ENCODE measurements around the gene DGKQ.

Gene DGKQ, protein sequence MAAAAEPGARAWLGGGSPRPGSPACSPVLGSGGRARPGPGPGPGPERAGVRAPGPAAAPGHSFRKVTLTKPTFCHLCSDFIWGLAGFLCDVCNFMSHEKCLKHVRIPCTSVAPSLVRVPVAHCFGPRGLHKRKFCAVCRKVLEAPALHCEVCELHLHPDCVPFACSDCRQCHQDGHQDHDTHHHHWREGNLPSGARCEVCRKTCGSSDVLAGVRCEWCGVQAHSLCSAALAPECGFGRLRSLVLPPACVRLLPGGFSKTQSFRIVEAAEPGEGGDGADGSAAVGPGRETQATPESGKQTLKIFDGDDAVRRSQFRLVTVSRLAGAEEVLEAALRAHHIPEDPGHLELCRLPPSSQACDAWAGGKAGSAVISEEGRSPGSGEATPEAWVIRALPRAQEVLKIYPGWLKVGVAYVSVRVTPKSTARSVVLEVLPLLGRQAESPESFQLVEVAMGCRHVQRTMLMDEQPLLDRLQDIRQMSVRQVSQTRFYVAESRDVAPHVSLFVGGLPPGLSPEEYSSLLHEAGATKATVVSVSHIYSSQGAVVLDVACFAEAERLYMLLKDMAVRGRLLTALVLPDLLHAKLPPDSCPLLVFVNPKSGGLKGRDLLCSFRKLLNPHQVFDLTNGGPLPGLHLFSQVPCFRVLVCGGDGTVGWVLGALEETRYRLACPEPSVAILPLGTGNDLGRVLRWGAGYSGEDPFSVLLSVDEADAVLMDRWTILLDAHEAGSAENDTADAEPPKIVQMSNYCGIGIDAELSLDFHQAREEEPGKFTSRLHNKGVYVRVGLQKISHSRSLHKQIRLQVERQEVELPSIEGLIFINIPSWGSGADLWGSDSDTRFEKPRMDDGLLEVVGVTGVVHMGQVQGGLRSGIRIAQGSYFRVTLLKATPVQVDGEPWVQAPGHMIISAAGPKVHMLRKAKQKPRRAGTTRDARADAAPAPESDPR

GRCh38 chr4:973431-974397 lies at the start of gene DGKQ:
DGKQ (minus strand) TSS chr4:973569; CDS start chr4:973482, 87 bp downstream.
- peak; percentile 20 for DNase-seq

GRCh38 chr4:1022739-1023066 lies 49.3 kb upstream of the DGKQ start:
- DNase-seq: no peak

DNA sequence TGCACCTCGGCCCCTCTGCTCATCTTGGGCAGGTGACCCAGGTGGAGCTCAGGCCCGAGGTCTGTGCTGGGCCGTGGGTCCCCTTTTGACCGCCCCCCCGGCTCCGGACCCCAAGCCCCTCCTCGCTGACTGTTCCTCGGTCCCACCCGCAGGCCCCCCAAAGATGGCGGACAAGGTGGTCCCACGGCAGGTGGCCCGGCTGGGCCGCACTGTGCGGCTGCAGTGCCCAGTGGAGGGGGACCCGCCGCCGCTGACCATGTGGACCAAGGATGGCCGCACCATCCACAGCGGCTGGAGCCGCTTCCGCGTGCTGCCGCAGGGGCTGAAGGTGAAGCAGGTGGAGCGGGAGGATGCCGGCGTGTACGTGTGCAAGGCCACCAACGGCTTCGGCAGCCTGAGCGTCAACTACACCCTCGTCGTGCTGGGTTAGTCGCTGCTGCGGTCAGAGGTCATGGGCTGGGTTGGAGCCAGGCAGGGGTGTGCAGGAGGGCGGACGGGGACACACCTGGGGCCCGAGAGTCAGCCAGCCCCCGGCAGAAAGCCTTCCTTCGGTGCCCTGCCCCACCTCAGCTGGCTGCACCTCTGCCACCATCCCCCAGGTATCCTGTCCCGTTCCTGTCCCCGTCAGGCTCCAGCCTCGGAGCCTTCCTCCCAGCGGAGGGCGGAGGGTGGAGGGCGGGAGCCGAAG lies 48.8 kb upstream of the DGKQ start:
- DNase-seq: no peak

GRCh38 chr4:1021386-1022050 lies 48.1 kb upstream of the DGKQ start:
- no peak for DNase-seq

DNA sequence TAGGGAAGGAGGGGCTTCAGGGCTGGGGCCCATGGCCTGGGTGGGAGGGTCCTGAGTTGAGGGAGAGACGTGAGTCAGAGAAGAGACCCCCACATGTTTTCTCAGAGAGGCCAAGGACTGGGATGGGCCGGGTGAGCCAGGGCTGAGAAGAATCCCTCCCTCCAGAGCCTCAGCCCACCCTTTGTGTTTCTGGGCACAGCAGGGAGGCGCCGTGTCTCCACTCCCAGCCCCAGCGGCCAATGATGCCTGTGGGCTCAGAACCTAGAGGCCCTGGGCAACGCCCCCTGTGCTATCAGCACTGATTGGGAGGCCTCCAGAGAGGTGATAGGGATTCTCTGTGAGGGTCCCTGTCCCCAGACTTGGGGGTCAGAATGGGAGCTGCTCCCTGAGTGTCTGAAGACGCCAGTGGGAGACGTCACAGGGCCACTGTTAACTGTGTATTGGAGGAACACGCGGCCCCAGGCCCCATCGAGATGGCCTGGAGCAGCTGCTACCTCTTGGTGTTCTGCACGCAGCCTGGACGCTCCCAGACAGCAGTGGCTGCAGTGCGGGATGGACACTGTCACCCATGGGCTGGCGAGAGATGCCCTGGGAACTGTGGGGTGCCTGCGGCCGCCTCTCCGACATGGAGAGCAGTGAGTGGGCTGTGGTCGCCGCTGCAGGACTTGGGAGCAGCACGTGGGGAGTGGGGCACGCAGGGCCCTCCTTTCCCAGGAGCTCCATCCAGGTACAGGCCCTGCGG lies 46.5 kb upstream of the DGKQ start:
- DNase-seq: no peak

GRCh38 chr4:1019320-1019719 lies 46.0 kb upstream of the DGKQ start:
- DNase-seq: no peak

- DNase-seq: no peak
Measured at GRCh38 chr4:1018147-1019020, 45.0 kb upstream of the DGKQ start.

DNA sequence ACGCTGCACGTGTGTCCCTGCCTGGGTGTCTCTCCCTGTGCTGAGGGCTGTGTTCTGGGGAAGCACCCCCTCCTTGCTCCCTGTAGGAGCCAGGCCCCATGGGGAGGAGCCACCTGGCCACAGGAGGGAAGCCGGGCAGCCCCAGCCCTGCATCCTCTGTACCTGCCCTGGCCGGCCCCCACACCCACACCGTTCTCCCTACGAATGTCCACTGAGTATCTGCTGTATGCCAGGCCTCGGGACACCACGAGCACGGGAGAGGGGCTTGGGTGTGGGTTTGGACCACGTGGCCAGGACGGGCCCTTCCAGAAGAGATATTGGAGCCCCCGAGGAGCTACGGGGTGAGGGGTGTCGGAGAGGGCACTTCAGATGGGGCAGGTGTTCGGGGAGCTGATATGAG lies 44.3 kb upstream of the DGKQ start:
- no peak for DNase-seq

DNA sequence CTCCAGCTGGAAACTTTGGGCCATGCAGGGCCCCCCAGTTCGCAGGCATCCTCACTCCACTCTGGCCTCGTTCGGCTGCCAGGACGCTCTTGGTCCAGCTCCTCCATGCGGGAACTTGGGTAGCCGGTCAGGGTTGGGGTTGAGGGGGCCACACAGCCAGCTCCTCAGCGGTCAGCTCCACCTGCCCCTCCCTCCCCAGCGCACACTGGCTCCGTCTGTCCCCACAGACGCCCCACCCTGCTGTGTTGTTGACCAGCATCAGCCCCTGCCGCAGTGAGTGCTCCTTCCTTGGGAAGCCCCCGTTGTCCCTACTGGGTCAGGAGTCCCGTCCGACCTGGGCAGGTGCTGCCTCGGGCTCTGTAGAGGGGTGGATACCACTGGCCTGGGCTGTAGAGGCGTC lies 43.8 kb upstream of the DGKQ start:
- no peak for DNase-seq

GRCh38 chr4:1015746-1016145 lies 42.4 kb upstream of the DGKQ start:
- no peak for DNase-seq

DNA sequence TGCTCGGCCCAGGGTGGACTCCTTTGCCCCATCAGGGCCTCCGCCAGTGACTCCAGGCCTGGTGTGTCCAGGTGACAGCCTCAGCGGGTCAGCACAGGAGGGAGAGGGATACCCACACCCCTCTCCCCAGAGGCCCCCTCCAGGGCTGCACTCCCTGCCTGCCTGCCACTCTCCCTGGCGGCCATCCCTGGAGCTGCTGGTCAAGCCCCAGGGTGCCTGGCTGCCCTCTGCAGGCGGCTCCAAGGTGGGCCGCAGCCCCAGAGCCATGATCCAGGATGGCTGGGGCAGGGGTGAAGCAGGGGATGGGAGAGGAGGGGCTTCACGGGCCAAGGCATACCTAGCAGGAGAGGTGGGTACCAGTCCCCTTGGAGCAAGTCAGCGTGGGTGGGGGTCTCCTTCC lies 41.8 kb upstream of the DGKQ start:
- DNase-seq: no peak

DNA sequence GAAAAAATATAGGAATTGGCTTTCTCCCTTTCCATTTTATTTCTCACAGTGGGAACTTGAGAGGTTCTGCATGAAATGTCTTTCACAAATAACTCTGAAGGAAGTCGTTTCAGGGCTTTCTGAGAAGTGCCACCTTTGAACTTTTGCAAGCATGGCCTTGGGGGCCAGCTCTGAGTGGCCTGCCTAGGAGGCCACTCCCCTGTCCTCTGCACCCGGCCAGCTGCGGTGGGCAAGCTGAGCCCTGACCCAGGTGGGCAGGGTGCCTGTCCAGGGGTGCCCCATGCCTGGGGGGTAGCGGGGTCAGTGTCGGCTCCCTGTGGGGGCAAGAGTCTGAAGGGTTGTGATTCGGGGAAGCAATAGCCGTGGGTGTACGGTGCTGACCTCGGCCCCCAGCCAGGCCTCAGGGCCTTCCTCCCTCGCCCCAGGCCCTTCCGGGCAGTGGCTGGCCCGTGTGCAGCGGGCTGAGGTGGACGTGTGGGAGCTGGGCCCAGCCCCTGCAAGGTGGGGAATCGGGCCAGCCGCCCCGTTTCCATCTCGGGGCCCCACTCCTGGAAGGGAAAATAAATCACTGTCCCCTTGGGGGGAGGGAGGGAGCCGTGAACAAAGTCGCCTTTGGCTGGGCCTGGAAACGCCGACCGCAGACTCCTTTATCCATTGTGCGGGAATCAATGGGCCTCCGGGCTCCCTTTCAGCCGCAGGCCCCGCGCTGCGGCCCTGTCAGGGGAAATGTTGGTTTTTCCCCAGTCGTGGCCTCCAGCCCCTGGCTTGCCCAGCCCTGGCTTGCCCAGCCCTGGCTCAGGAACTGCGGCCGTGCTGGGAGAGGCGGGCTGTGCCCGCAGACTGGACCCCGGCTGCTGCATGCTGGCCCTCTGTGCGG lies 41.2 kb upstream of the DGKQ start:
- DNase-seq: no peak

DNA sequence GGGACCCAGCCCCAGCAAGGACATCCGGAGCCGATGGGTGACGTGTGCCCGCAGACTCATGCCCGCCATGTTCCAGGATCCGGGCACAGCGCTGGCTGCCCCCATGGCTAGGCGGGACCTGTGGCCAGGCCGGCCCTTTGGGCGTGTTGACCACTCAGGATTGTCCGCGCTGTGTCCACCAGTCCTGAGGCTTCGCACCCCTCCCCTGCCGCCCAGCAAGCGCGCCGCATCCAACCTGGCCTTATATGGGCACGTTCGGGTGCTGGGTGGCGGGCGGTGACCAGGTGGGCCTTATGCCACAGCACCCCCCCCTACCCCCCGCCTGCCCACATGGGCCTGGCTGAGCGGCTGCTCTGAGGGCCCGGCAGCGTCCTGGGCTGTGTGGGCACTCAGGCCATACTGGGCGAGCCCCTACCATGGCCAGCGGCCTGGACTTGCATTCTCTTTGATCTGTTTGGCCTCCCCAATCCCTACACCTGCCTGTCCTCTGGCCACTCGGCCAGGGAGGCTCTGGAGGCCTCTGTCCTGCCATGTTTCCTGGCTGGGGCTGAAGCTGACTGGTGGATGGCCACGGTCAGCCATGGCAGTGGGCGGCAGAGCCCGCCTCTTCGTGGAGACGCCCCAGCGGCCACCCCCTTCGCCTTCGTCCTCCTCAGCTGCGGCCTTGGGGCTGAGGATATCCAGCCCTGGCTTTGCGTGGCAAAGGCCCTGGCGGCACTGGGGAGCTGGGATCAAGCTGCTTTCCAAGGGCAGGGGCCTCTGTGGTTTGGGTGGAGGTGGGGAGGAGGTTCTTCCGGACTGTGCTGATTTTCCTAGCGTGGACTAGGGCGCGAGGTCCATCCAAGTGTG lies 40.1 kb upstream of the DGKQ start:
- no peak for DNase-seq

DNA sequence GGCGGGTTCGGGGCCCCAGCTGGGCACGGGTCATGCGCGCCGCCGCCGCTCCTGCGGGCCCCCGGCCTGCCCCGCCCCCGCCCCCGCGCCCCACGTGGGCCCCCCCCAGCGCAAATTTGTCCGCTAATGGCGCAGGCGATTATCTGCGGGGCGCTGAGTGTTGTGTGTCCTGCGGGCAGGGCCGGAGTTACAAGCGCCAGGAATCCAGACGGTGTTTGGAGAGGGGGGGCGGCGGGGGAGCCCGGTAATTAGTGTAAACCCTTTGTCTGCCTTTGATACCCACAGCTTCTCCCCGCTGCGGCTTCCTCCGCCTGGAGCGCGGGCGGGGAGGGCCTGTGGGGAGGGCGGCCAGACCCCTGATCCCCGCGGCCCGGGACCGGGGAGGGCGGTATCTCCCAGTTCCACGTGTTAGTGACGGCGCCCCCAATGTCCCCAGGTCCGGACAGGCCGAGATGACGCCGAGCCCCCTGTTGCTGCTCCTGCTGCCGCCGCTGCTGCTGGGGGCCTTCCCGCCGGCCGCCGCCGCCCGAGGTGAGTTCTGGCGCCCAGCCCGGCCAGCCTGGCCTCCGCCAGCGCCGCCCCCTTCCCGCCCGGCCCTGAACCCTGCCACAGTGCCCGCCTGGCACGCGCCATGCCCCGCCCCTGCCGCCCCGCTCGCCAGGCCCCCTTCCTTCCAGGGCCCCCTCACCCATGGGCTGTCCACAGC lies 38.8 kb upstream of the DGKQ start:
- peak; percentile 56 for DNase-seq

- no peak for DNase-seq
Measured at GRCh38 chr4:1011666-1012033, 38.3 kb upstream of the DGKQ start.

GRCh38 chr4:1011022-1011665 lies 37.8 kb upstream of the DGKQ start, which contains the start of gene FGFRL1:
FGFRL1 (plus strand) TSS chr4:1011626; CDS start chr4:1012486, 860 bp downstream.
- DNase-seq: no peak
